ENCODE results near the gene ACAP2. TPM values are rescaled to one million over a fixed set of nuclear protein-coding genes. Genes with fewer than 3 reads are reported as not detected.

The ACAP2 gene
- total and polyA plus RNA-seq, 2 donors (not counting 1 experiment from before 2014, with no cell fraction given): 33.7 to 86.5 TPM

DNA sequence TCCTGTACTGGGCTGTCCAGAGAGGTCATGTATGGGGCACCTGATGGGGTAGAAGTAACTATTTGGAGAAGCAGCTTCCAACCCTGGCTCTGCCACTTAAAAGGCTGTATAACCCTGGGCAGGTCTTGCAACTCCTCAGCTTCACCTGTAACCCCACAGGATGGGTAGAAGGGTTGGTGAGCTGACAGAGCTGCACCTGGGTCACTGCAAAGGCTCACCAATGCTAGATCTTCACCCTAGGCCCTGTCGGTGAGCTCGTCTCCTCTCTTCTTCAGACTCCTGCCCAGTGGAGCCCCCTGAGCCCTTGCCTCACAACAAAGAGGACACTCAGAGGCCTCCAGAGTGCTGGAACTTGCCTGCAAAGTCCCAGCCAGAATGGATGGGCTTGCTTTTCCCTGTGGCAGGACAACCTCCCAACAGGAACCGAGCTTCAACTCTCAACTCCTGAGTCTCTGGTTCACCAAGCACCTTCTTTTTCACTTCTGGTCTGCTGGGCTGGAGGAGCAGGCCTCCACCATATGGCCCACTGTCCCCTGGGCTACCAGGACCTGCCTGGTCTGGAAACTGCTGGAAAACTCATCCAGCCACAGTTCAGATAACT is 217.7 kb downstream of the ACAP2 start:
- no peak for TF ChIP-seq EZH2 (IDR thresholded peaks at IDR 0.05; ENCODE audit: low read length, missing control alignments)
- TF ChIP-seq, protein P1, sequence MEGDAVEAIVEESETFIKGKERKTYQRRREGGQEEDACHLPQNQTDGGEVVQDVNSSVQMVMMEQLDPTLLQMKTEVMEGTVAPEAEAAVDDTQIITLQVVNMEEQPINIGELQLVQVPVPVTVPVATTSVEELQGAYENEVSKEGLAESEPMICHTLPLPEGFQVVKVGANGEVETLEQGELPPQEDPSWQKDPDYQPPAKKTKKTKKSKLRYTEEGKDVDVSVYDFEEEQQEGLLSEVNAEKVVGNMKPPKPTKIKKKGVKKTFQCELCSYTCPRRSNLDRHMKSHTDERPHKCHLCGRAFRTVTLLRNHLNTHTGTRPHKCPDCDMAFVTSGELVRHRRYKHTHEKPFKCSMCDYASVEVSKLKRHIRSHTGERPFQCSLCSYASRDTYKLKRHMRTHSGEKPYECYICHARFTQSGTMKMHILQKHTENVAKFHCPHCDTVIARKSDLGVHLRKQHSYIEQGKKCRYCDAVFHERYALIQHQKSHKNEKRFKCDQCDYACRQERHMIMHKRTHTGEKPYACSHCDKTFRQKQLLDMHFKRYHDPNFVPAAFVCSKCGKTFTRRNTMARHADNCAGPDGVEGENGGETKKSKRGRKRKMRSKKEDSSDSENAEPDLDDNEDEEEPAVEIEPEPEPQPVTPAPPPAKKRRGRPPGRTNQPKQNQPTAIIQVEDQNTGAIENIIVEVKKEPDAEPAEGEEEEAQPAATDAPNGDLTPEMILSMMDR (conservative IDR thresholded peaks at IDR 0.05 in 1 of 2, IDR thresholded peaks at IDR 0.05 in 1 of 2; ENCODE audit: low read depth in 1 of 2, low read length in 2 of 2): no peak
- Histone ChIP-seq H3K27me3 (ENCODE audit: control insufficient read depth, insufficient read depth, low read length) (no peaks in the 10 kb centered on the region), H3K4me2 (ENCODE audit: extremely low read depth, insufficient read depth, low read length) (no peak overlapping the region), H3K4me3 (replicated peaks in 1 of 4; ENCODE audit: control extremely low read depth in 1 of 4, insufficient read depth in 1 of 4, low read depth in 3 of 4, low read length in 4 of 4) (no peak overlapping the region), H3K27ac (ENCODE audit: insufficient read depth, low read length) (no peak overlapping the region), H3K9me3 (ENCODE audit: control insufficient read depth, insufficient read depth, low read depth, low read length) (no peaks in the 10 kb centered on the region), H3K79me2 (ENCODE audit: control insufficient read depth, insufficient read depth, low read length) (no peaks in the 10 kb centered on the region), H3K9ac (ENCODE audit: insufficient read depth, low read length) (no peak overlapping the region), H2AFZ (ENCODE audit: low read length) (no peak overlapping the region), H3K4me1 (ENCODE audit: control insufficient read depth, extremely low read depth, insufficient read depth, low read length) (peaks cover 5% of the 10 kb centered on the region), H3K36me3 (ENCODE audit: control insufficient read depth, insufficient read depth, low read length) (no peaks in the 10 kb centered on the region), H4K20me1 (ENCODE audit: control insufficient read depth, extremely low read depth, insufficient read depth, low read length) (no peaks in the 10 kb centered on the region)
- DNase-seq (ENCODE audit: low read depth in 2 of 2): no peak

Other genes starting within 250 kb of the ACAP2 start
- gene XXYLT1, start 171.9 kb downstream of the ACAP2 start, total RNA-seq: 8.2 and 12.4 TPM in 2 replicates
- 15.9 and 18.5 TPM in 2 replicates for gene XXYLT1, start 171.9 kb downstream of the ACAP2 start, polyA plus RNA-seq
- 89.1 and 134 TPM in 2 replicates for gene PPP1R2, start 100.3 kb upstream of the ACAP2 start, total RNA-seq
- 22.0 and 28.9 TPM in 2 replicates for gene PPP1R2, start 100.3 kb upstream of the ACAP2 start, polyA plus RNA-seq
- gene APOD, start 140.9 kb upstream of the ACAP2 start, total RNA-seq: 2.1 and 3.6 TPM in 2 replicates
- 1.9 and 3.3 TPM in 2 replicates for gene APOD, start 140.9 kb upstream of the ACAP2 start, polyA plus RNA-seq

Measured in fibroblast of lung (primary cell).